ENCODE measurements around the gene NTM.

The NTM gene

GRCh38 chr11:131430473-131431208 lies 60.2 kb downstream of the NTM start:
- no peak overlapping the region for H3K4me3 ChIP-seq (ENCODE audit: low read depth, low read length)
- no peak for TF ChIP-seq CTCF (IDR thresholded peaks at IDR 0.05; ENCODE audit: borderline replicate concordance, insufficient read depth, low read depth, low read length)

- H3K4me3 ChIP-seq (ENCODE audit: low read depth, low read length): no peak overlapping the region
- no peak for TF ChIP-seq CTCF (IDR thresholded peaks at IDR 0.05; ENCODE audit: borderline replicate concordance, insufficient read depth, low read depth, low read length)
These were observed 70.8 kb downstream of the NTM start for GRCh38 chr11:131441051-131441810.

GRCh38 chr11:131446590-131447275 lies 76.3 kb downstream of the NTM start:
- TF ChIP-seq CTCF (IDR thresholded peaks at IDR 0.05; ENCODE audit: borderline replicate concordance, insufficient read depth, low read depth, low read length): no peak
- no peak overlapping the region for H3K4me3 ChIP-seq (ENCODE audit: low read depth, low read length)

GRCh38 chr11:131447277-131447815 lies 76.9 kb downstream of the NTM start:
- TF ChIP-seq CTCF (IDR thresholded peaks at IDR 0.05; ENCODE audit: borderline replicate concordance, insufficient read depth, low read depth, low read length): no peak
- no peak overlapping the region for H3K4me3 ChIP-seq (ENCODE audit: low read depth, low read length)

- no peak overlapping the region for H3K4me3 ChIP-seq (ENCODE audit: low read depth, low read length)
- TF ChIP-seq CTCF (IDR thresholded peaks at IDR 0.05; ENCODE audit: borderline replicate concordance, insufficient read depth, low read depth, low read length): no peak
These were observed 77.5 kb downstream of the NTM start for GRCh38 chr11:131447898-131448297.

GRCh38 chr11:131449036-131450019 lies 78.9 kb downstream of the NTM start:
- no peak overlapping the region for H3K4me3 ChIP-seq (ENCODE audit: low read depth, low read length)
- no peak for TF ChIP-seq CTCF (IDR thresholded peaks at IDR 0.05; ENCODE audit: borderline replicate concordance, insufficient read depth, low read depth, low read length)

Measured in GM12875 (cell line).